ENCODE measurements around the gene ZNF516. TPM values are rescaled to one million over a fixed set of nuclear protein-coding genes. Genes with fewer than 3 reads are reported as not detected.

ZNF516 gene
- total RNA-seq, 1 experiment from 2014 or later = 22.6 TPM

DNA sequence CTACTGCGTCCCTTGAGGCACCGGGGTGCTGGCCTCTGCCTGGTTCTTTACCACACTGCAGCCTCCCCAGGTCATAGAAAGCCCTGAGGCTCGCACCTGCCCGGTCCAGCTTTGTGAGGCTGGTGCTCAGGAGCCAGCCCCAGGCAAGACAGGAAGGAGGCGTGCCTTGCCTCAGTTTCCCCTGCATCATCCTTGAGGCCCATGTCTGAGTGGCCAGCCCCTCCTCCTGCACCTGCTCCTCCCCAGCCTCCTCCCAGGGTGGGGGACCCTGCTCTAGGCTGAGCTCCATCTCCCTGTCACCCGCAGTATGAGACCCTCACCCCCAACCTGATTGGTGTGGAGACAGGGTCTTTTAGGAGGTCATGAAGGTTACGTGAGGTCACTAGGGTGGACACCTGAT, 147.7 kb downstream of the ZNF516 start:
- Mint-ChIP-seq H3K4me3 (no peak overlapping the region), H3K4me1 (peaks cover 9 to 13% of the 10 kb centered on the region in 2 experiments), H3K27me3 (ENCODE audit: low read depth) (peaks cover 4% of the 10 kb centered on the region), H3K9me3 (no peaks in the 10 kb centered on the region), H3K36me3 (ENCODE audit: insufficient read depth in 1 of 3, low read depth in 3 of 3) (no peaks in the 10 kb centered on the region), H3K27ac (no peak overlapping the region)
- Histone ChIP-seq H3K4me2 (ENCODE audit: insufficient read depth, insufficient read length, low read length) (no peak overlapping the region), H2BK20ac (ENCODE audit: low read depth, low read length, poor library complexity, severe bottlenecking) (no peak overlapping the region), H3K23me2 (ENCODE audit: insufficient read length, low read depth, low read length, poor library complexity, severe bottlenecking) (no peaks in the 10 kb centered on the region), H3K23ac (ENCODE audit: insufficient read length, low read depth, low read length) (no peak overlapping the region), H4K91ac (ENCODE audit: insufficient read length, low read depth, low read length) (no peak overlapping the region), H4K5ac (ENCODE audit: insufficient read length, low read depth, low read length) (no peak overlapping the region), H4K8ac (replicated peaks; ENCODE audit: insufficient read length, low read depth, low read length) (no peak overlapping the region), H3K79me1 (ENCODE audit: insufficient read depth, low read depth, low read length, poor library complexity, severe bottlenecking) (no peaks in the 10 kb centered on the region), H3T11ph (ENCODE audit: low read length) (no peak overlapping the region), H3K9me3 (ENCODE audit: control insufficient read depth, low read depth, low read length) (no peaks in the 10 kb centered on the region), H3K79me2 (ENCODE audit: insufficient read depth, low read length) (no peaks in the 10 kb centered on the region), H3K27me3 (ENCODE audit: insufficient read depth, low read length) (no peaks in the 10 kb centered on the region), H3K4me1 (ENCODE audit: insufficient read depth, low read length) (no peaks in the 10 kb centered on the region; the same call in 1 of the 2 replicates), H2BK15ac (ENCODE audit: low read depth, low read length) (no peak overlapping the region), H3K14ac (ENCODE audit: insufficient read depth, low read length) (no peak overlapping the region; the same call in 1 of the 2 replicates), H2BK12ac (ENCODE audit: insufficient read length, low read depth, low read length) (no peak overlapping the region), H4K20me1 (ENCODE audit: control insufficient read depth, insufficient read depth, insufficient read length) (no peaks in the 10 kb centered on the region), H3K56ac (ENCODE audit: insufficient read length, low read depth, low read length) (no peak overlapping the region), H2BK120ac (ENCODE audit: low read depth, low read length, poor library complexity, severe bottlenecking) (no peak overlapping the region), H3K4ac (ENCODE audit: low read depth, low read length) (no peak overlapping the region), H3K27ac (ENCODE audit: insufficient read length, low read depth, low read length) (no peak overlapping the region), H2AFZ (ENCODE audit: low read length) (no peak overlapping the region), H3K9ac (ENCODE audit: extremely low read depth, insufficient read length, low read length) (no peak overlapping the region), H3K18ac (ENCODE audit: insufficient read length, low read depth, low read length) (no peak overlapping the region), H2BK5ac (ENCODE audit: insufficient read length, low read length) (no peak overlapping the region), H2AK5ac (ENCODE audit: insufficient read length, low read length) (no peak overlapping the region)
- TF ChIP-seq, protein P1, sequence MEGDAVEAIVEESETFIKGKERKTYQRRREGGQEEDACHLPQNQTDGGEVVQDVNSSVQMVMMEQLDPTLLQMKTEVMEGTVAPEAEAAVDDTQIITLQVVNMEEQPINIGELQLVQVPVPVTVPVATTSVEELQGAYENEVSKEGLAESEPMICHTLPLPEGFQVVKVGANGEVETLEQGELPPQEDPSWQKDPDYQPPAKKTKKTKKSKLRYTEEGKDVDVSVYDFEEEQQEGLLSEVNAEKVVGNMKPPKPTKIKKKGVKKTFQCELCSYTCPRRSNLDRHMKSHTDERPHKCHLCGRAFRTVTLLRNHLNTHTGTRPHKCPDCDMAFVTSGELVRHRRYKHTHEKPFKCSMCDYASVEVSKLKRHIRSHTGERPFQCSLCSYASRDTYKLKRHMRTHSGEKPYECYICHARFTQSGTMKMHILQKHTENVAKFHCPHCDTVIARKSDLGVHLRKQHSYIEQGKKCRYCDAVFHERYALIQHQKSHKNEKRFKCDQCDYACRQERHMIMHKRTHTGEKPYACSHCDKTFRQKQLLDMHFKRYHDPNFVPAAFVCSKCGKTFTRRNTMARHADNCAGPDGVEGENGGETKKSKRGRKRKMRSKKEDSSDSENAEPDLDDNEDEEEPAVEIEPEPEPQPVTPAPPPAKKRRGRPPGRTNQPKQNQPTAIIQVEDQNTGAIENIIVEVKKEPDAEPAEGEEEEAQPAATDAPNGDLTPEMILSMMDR (conservative IDR thresholded peaks at IDR 0.05) = no peak
- no peak for DNase-seq
- no CpG with 5 or more reads among the region's 7 CpGs for WGBS (ENCODE audit: extremely low coverage, insufficient read length, low lambda C conversion rate)

Measured in H9 (cell line).